NCI-H2107 (cell line): ENCODE results near the gene POR.
"Not testable (repeated sequence)": the region's sequence is repeated elsewhere in the genome, so short reads cannot be mapped to it uniquely, and the experiment has no call there.

ENCODE experiments used
- DNase-seq: peaks from one replicate; lab custom pipeline; 2025; lab: John Stamatoyannopoulos, UW

POR gene

DNA sequence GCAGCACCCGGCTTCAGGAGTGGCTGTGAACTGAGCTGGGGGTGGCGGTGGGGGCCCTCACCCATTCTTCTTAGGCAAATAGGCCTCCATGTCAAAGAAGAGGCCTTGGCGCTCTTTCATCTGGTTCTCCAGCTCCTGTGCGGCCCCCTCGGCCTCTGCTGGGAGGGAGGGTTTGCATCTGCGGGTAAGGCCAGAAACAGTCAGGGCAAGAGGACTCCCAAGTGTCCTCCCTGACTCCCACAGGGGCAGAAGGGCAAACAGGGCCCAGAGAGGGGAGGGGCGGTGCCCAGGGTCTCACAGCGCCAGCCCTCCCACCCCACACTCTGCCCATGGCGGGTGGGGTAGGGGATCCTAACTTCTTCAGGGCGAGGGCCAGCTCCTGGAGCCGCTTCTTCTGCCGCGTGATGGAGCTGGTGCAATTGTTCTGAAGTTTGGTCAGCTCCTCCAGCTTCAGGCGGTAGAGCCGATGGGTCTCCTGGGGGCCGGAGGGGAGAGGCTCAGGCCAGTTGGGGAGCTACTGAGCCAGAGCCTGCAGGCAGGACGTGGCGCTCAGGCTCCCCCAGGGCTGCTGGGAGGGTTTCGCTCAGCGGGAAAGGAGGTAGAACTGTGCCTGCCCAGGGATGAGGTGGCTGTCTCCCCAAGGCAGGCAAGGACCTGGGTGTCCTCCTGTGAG is 77.3 kb downstream of the POR start:
- no peak for DNase-seq

- no peak for DNase-seq
These were observed 78.9 kb downstream of the POR start for GRCh38 chr7:75993689-75994387.

- peak; percentile 87 for DNase-seq
These were observed 79.6 kb downstream of the POR start, which contains the start of gene TMEM120A for GRCh38 chr7:75994388-75995051. Gene TMEM120A (minus strand): TSS chr7:75994595. CDS start chr7:75994570, 25 bp downstream.

DNA sequence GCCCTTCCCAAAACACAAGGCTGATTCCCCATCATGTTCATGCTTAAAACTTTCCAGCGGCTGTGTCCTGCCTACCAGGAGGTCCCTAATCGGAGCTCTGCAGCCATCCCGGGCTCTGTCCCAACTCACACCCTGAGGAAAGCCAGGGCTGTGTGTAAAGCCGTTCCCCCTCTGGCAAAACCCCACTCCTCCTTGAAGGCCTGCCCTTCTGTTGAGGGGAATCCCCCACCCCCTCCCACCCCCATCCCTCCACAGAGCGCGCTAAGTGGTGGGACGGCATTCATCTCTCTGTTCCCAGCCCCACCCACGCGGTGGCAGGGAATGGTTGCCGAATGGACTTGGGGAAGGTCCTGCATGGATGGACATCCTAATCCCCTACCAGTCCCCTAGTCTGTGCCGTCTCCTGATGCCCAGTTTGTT is 80.1 kb downstream of the POR start:
- no peak for DNase-seq

DNA sequence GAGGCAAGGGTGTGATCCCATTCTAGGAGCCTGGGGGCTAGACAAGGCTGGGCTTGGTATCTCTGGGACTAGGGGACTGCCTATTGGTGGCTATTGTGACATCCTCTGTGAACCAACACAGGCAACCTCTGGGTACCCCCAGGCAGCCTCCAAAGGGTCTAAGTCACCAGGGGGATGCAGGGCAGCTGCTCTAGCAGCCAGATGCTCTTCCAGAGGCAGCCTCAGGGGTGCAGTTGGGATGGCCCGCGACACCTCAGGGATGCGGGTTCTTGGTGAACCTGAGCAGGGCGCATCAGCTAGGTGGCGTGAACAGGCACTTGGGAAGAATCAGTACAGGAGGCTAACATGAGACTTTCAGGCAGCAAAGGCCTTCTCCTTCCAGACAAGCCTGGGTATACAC is 81.0 kb downstream of the POR start:
- no peak for DNase-seq

GRCh38 chr7:75996476-75996875 is 81.5 kb downstream of the POR start:
- no peak for DNase-seq

- no peak for DNase-seq
These were observed 83.1 kb downstream of the POR start for GRCh38 chr7:75998038-75998437.

DNA sequence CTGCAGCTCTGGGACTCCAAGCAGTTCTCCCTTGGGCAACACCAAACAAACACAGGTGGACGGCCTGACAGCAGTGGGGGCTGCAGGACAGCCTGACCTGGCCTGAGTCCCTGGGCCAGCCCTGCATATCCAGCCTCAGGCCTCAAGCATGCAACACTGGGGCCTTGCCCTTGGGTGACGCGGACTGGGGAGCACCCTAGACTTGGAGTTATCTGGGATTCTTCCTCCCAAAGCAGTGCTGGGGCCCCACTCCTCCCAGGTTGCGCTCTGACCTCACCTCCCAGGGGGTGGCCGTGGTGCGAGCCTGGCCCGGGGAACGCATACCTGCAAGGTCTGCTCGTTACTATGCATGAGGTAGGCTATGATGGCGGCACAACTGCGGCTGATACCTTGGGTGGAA is 85.6 kb downstream of the POR start:
- DNase-seq: no peak

GRCh38 chr7:76002139-76002538 is 87.2 kb downstream of the POR start:
- no peak for DNase-seq

- DNase-seq: no peak
These were observed 87.9 kb downstream of the POR start for GRCh38 chr7:76002822-76003221.

GRCh38 chr7:76003351-76003750 is 88.4 kb downstream of the POR start:
- DNase-seq: no peak

DNA sequence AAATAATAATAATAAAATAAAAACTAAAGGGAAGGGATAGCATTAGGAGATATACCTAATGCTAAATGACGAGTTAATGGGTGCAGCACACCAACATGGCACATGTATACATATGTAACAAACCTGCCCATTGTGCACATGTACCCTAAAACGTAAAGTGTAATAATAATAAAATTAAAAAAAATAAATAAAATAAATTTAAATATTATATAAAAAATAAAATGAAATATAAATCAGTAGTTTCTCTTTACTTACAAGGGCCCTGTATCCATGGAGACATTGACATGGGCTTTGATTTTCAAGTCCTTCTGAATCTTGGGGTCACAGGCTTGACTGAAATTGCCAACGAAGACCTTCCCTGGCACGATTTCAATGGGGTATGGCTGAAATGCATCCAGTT is 90.0 kb downstream of the POR start:
- DNase-seq: not testable (repeated sequence)

GRCh38 chr7:76008156-76008687 is 93.3 kb downstream of the POR start:
- no peak for DNase-seq

GRCh38 chr7:76009672-76010600 is 95.0 kb downstream of the POR start:
- no peak for DNase-seq

GRCh38 chr7:76011442-76011861 is 96.5 kb downstream of the POR start:
- no peak for DNase-seq

DNA sequence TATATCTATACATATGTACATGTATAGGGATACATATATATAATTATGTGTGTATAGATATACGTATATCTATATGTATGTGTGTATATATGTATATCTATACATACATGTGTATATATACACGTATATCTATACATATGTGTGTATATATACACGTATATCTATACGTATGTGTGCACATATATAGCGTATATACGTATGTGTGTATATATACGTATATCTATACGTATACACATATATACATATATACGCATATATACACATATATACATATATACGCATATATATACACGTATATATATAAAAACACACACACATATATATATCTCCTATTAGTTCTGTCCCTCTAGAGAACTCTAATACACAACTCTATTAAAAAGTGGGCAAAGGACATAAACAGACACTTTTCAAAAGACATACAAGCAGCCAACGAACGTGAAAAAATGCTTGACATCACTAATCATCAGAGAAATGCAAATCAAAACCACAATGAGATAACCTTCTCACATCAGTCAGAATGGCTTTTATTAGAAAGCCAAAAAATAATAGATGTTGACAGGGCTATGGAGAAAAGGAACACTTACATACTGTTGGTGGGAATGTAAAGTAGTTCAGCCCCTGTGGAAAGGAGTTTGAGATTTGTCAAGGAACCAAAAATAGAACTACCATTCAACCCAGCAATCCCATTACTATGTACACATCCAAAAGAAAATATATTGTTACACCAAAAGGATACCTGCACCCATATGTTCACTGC is 101.4 kb downstream of the POR start:
- DNase-seq: no peak

GRCh38 chr7:76018520-76018919 is 103.6 kb downstream of the POR start:
- DNase-seq: not testable (repeated sequence)

DNA sequence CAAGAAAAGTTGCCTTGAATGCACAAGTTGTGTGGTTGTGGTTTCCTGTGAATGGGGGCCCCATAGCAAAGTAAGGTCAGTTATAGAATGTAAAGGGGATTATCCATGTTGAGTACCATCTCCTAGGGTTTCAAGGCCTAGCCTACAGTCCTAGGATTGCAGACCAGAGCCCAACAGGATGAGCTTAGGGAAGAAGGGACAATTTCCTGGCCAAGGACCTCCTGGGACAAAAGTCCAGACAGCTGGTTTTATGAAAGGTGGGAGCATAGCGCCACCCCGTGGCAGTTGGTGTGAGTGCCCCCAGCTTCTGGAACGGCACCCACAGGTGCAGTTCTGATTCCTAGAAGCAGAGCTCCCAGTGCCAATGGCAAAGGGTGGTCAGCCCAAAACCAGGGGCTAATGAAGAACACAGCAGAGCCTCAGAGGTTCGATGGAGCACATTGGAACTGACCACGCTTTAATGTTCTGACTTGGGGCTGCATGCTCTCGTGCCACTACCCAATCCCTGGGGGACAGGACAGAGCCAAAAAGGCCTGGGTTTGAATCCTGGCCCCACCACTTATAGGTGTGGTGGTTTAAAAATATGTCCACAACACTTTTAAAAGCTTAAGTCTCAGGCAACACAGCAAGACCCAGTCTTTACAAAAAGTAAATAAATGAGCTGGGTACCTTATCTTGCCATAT is 105.2 kb downstream of the POR start:
- DNase-seq: peak; percentile 52

DNA sequence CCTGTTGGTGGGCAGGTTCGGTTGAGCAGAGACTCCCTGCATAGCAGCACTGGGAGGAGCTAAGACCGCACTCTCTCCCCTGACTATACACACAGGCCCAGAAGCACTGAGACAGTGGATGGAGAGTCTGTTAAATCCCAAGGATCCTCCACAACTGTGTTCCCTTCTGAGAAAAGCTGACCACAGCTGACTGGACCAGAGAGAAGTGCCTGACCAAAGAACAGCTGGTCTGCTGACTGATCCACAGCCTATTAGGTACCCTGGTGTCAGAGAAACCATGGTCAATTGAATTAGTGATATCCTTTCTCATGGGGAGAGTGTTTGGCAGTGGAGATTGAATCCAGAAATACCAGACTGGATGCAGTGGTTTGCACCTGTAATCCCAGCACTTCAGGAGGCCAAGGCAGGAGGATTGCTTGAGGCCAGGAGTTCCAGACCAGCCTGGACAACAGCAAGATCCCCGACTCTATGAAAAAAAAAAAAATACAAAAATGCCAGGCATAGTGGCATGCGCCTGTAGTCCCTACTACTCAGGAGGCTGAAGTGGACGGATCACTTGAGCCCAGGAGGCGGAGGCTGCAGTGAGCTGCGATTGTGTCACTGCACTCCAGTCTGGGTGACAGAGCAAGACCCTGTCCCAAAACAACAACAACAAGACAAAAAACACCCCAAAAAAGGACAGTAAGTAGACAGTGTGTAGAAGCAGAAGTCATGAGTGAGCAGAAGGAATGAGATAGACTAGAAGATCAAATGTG is 107.2 kb downstream of the POR start:
- DNase-seq: no peak

DNA sequence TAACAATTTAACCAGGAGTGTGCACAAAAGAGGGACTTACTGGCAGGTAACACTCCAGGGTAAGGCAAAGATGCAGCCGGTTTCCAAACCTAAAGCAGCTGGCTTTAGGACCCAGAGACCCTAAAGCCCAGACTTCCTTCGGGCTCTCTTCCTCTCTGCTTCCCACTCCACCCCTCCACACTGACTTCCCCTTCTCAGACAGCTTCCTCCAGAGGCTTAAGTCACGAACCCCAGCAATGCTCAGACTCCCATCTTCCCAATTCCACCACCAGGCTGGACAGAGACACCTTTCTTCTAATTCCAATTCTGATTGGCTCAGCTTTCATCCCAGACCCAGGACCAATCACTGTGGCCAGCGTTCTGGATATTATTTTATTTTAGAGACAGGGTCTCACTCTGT is 108.0 kb downstream of the POR start:
- no peak for DNase-seq
